Measurements from ENCODE around the gene TENM3. TPM values are rescaled to one million over a fixed set of nuclear protein-coding genes. Genes with fewer than 3 reads are reported as not detected.

Gene TENM3
- total RNA-seq, 1 experiment from 2014 or later: 71.0 TPM

GRCh38 chr4:182827166-182827565 is 584.0 kb downstream of the TENM3 start:
- Mint-ChIP-seq H3K4me3 (no peak overlapping the region), H3K27me3 (ENCODE audit: low read depth) (no peaks in the 10 kb centered on the region; the same call in 1 of the 2 replicates), H3K9me3 (peaks cover 6% of the 10 kb centered on the region), H3K36me3 (no peaks in the 10 kb centered on the region), H3K4me1 (peaks cover 21% of the 10 kb centered on the region), H3K27ac (no peak overlapping the region)
- DNase-seq (ENCODE audit: low spot score) (no peak), ATAC-seq (no peak)
- TF ChIP-seq MAX (CRISPR knock-in tag; IDR thresholded peaks at IDR 0.05) (no peak), AFF4 (CRISPR knock-in tag; IDR thresholded peaks at IDR 0.05; ENCODE audit: borderline replicate concordance) (no peak), ZNF121 (CRISPR knock-in tag; IDR thresholded peaks at IDR 0.05) (no peak), ERG (CRISPR knock-in tag; IDR thresholded peaks at IDR 0.05) (no peak), ZNF396 (CRISPR knock-in tag; IDR thresholded peaks at IDR 0.05; ENCODE audit: borderline replicate concordance) (no peak), PREB (CRISPR knock-in tag; IDR thresholded peaks at IDR 0.05; ENCODE audit: borderline replicate concordance) (no peak), E2F4 (CRISPR knock-in tag; IDR thresholded peaks at IDR 0.05; ENCODE audit: borderline replicate concordance, low read depth) (no peak), SOX15 (CRISPR knock-in tag; IDR thresholded peaks at IDR 0.05) (no peak), NFE2L1 (CRISPR knock-in tag; IDR thresholded peaks at IDR 0.05) (no peak), USF2 (CRISPR knock-in tag; IDR thresholded peaks at IDR 0.05) (no peak), AR (CRISPR knock-in tag; IDR thresholded peaks at IDR 0.05) (no peak)
- POLR2A ChIA-PET: interaction anchor here (0.7 kb wide), 1 partner anchor 825 kb away, joined by 3 read pairs; no protein-coding TSS in a partner anchor
- CTCF ChIA-PET: interaction anchor here (1.3 kb wide), 1 partner anchor 98 kb away, joined by 7 read pairs; no protein-coding TSS in a partner anchor

GRCh38 chr4:182827954-182828353 is 584.8 kb downstream of the TENM3 start:
- peaks cover 21% of the 10 kb centered on the region for H3K4me1 Mint-ChIP-seq
- CTCF ChIA-PET: interaction anchor here (0.6 to 1.5 kb wide), 4 partner anchors 34 to 437 kb away, joined by 3 to 7 read pairs (median 4); no protein-coding TSS in a partner anchor
- POLR2A ChIA-PET: no interaction called here
- TF ChIP-seq AR (CRISPR knock-in tag; IDR thresholded peaks at IDR 0.05) (no peak), ZNF423 (CRISPR knock-in tag; IDR thresholded peaks at IDR 0.05) (no peak), CTCF (IDR thresholded peaks at IDR 0.05) (no peak), SOX15 (CRISPR knock-in tag; IDR thresholded peaks at IDR 0.05) (no peak), ZNF425 (CRISPR knock-in tag; conservative IDR thresholded peaks at IDR 0.05) (no peak)

More at GRCh38 chr4:182827954-182828353, 584.8 kb downstream of the TENM3 start:
- H3K9me3 Mint-ChIP-seq: peaks cover 12% of the 10 kb centered on the region
- H3K36me3 Mint-ChIP-seq: peaks cover 4% of the 10 kb centered on the region; the same call in 1 of the 2 replicates
- peaks cover 6% of the 10 kb centered on the region for H3K27me3 Mint-ChIP-seq (ENCODE audit: low read depth)
- DNase-seq (ENCODE audit: low spot score) (no peak), ATAC-seq (no peak)
- H3K4me3 Mint-ChIP-seq: no peak overlapping the region
- no peak overlapping the region for H3K27ac Mint-ChIP-seq
